SH-SY5Y (cell line): ENCODE results near the gene INAVA.

Source experiments
- GATA2 ChIP-seq: IDR thresholded peaks from 2 replicates; pipeline ENCODE4 v1.6.1; 2011; ENCODE audit warnings: mild to moderate bottlenecking, low read depth, low read length
- GATA3 ChIP-seq: IDR thresholded peaks from 2 replicates; pipeline ENCODE4 v1.6.1; 2011; ENCODE audit warnings: low read depth, mild to moderate bottlenecking, low read length, moderate library complexity

DNA sequence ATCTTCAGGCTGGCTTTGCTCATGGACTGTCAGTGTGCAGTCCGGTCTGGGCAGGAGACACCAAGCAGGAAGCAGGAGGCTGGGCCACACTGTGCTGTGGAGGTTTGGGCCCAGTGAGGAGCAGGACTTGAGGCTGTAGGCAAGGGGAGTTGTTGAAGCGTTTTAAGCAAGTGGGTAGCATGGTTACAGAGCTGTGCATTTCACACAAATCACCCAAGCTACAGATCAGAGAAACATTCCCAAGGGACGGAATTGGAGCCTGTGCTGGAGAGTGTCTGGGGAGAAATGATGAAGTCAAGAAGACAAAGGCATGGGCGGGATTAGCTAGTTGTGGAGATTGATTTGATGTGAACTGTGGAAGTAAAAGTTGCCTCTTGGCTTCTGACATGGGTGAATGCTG is 67.9 kb downstream of the INAVA start:
- TF ChIP-seq GATA2, result no peak
- no peak for TF ChIP-seq GATA3
